ENCODE measurements around the gene OTUD5. TPM values are rescaled to one million over a fixed set of nuclear protein-coding genes. Genes with fewer than 3 reads are reported as not detected.
A peak's percentile ranks its signal among the peaks of the same experiment; 100 is the strongest.

The OTUD5 gene
- total RNA-seq, 1 experiment from 2014 or later = 52.6 TPM

GRCh38 chrX:48904626-48905025 lies 52.8 kb downstream of the OTUD5 start:
- no peak for TF ChIP-seq NR2C2 (CRISPR knock-in tag; IDR thresholded peaks at IDR 0.05)
- TF ChIP-seq AR (CRISPR knock-in tag; IDR thresholded peaks at IDR 0.05) = no peak
- no peak for TF ChIP-seq ZNF121 (CRISPR knock-in tag; IDR thresholded peaks at IDR 0.05)
- TF ChIP-seq TEAD4 (CRISPR knock-in tag; IDR thresholded peaks at IDR 0.05) = no peak
- TF ChIP-seq ZMAT4 (CRISPR knock-in tag; IDR thresholded peaks at IDR 0.05) = no peak
- TF ChIP-seq GABPB1 (CRISPR knock-in tag; IDR thresholded peaks at IDR 0.05) = no peak
- no peak for TF ChIP-seq PREB (CRISPR knock-in tag; IDR thresholded peaks at IDR 0.05; ENCODE audit: borderline replicate concordance)
- no peak for TF ChIP-seq NFYB (CRISPR knock-in tag; conservative IDR thresholded peaks at IDR 0.05; ENCODE audit: low read depth)
- DNase-seq (ENCODE audit: low spot score) = no peak
- ATAC-seq = no peak
- no peak overlapping the region for H3K27ac Mint-ChIP-seq
- ChIA-PET CTCF (interaction anchor here (1.6 kb wide), 1 partner anchor 13 kb away, joined by 4 read pairs; no protein-coding TSS in a partner anchor), POLR2A (no interaction called here)
- H3K27me3 Mint-ChIP-seq (ENCODE audit: low read depth) = no peaks in the 10 kb centered on the region
- H3K4me3 Mint-ChIP-seq = no peak overlapping the region
- H3K36me3 Mint-ChIP-seq = peaks cover 22% of the 10 kb centered on the region
- H3K9me3 Mint-ChIP-seq = no peaks in the 10 kb centered on the region
- H3K4me1 Mint-ChIP-seq = 0 out of 2 replicates have a peak, but pooled peaks cover 3% of the 10 kb centered on the region

GRCh38 chrX:48904180-48904579 lies 53.2 kb downstream of the OTUD5 start:
- POLR2A ChIA-PET = no interaction called here
- CTCF ChIA-PET = interaction anchor here (1.6 kb wide), 1 partner anchor 13 kb away, joined by 4 read pairs; no protein-coding TSS in a partner anchor
- ATAC-seq (peak; percentile 55; the same call in 1 of the 2 replicates), DNase-seq (ENCODE audit: low spot score) (no peak)
- Mint-ChIP-seq H3K27me3 (ENCODE audit: low read depth) (no peaks in the 10 kb centered on the region), H3K36me3 (peaks cover 22% of the 10 kb centered on the region), H3K9me3 (no peaks in the 10 kb centered on the region), H3K27ac (no peak overlapping the region), H3K4me3 (no peak overlapping the region), H3K4me1 (0 out of 2 replicates have a peak, but pooled peaks cover 3% of the 10 kb centered on the region)
- TF ChIP-seq ATF6 (CRISPR knock-in tag; IDR thresholded peaks at IDR 0.05) (no peak), PREB (CRISPR knock-in tag; IDR thresholded peaks at IDR 0.05; ENCODE audit: borderline replicate concordance) (no peak), CTCF (IDR thresholded peaks at IDR 0.05) (no peak), ZNF219 (CRISPR knock-in tag; IDR thresholded peaks at IDR 0.05; ENCODE audit: borderline replicate concordance) (no peak), ZNF512 (CRISPR knock-in tag; IDR thresholded peaks at IDR 0.05; ENCODE audit: borderline replicate concordance) (no peak), OVOL2 (CRISPR knock-in tag; IDR thresholded peaks at IDR 0.05; ENCODE audit: borderline replicate concordance) (no peak), ATF3 (CRISPR knock-in tag; conservative IDR thresholded peaks at IDR 0.05) (no peak), TP53 (CRISPR knock-in tag; IDR thresholded peaks at IDR 0.05) (no peak), ZNF423 (CRISPR knock-in tag; IDR thresholded peaks at IDR 0.05) (no peak), TCF7 (CRISPR knock-in tag; IDR thresholded peaks at IDR 0.05; ENCODE audit: low read depth) (no peak), SMAD3 (CRISPR knock-in tag; IDR thresholded peaks at IDR 0.05; ENCODE audit: borderline replicate concordance) (no peak), SMAD4 (CRISPR knock-in tag; IDR thresholded peaks at IDR 0.05) (no peak), JAZF1 (CRISPR knock-in tag; IDR thresholded peaks at IDR 0.05) (no peak), HMGXB4 (CRISPR knock-in tag; IDR thresholded peaks at IDR 0.05) (no peak), CREM (CRISPR knock-in tag; IDR thresholded peaks at IDR 0.05) (no peak)
